Thoracic aorta (tissue), 2 donors: ENCODE results near the gene HSPB9. TPM values are rescaled to one million over a fixed set of nuclear protein-coding genes. Genes with fewer than 3 reads are reported as not detected.

Experiments
- ATAC-seq: fragments of 150-250 bp; one replicate; pipeline ENCODE4 v1.8.0; 2017; ENCODE audit warnings: low read depth; ENCODE audit not compliant: insufficient number of reproducible peaks, low FRiP score
- DNase-seq: peaks from one replicate; pipeline ENCODE4 v3.0.0-alpha.2; 2020; ENCODE audit warnings: low spot score
- H3K27ac ChIP-seq, 2 donors: fragments of 200-600 bp; sonication (generic); 1 replicate in 1 of 2; 2 replicates in 1 of 2; pipeline ENCODE4 v1.5.1; 2016; ENCODE audit warnings: mild to moderate bottlenecking in 2 of 2, moderate library complexity in 2 of 2
- H3K27me3 ChIP-seq: fragments of 200-600 bp; sonication (generic); replicated peaks from 2 replicates; pipeline ENCODE4 v1.6.0; 2016; ENCODE audit warnings: mild to moderate bottlenecking; ENCODE audit not compliant: insufficient read depth
- H3K36me3 ChIP-seq: fragments of 200-600 bp; sonication (generic); one replicate; pipeline ENCODE4 v1.5.1; 2016
- H3K4me1 ChIP-seq, 2 donors: fragments of 200-600 bp; sonication (generic); 1 replicate in 1 of 2; 2 replicates in 1 of 2; pipeline versions ENCODE4 v1.5.1 to v1.6.0; 2016; ENCODE audit warnings: low read depth in 2 of 2, mild to moderate bottlenecking in 1 of 2; ENCODE audit not compliant: control insufficient read depth in 1 of 2
- H3K4me3 ChIP-seq: fragments of 200-600 bp; sonication (generic); 2 replicates; pipeline ENCODE4 v1.5.1; 2016; ENCODE audit warnings: mild to moderate bottlenecking
- H3K9me3 ChIP-seq: fragments of 200-600 bp; sonication (generic); 2 replicates; pipeline ENCODE4 v1.5.1; 2016
- total RNA-seq, 2 donors: library from RNA; depleted of rRNA; stranded (reverse); fragments of >200 nt; gene quantifications; one replicate each; pipeline versions ENCODE4 v1.1.0 to v1.2.3, GENCODE V29; 2016
- TF ChIP-seq, protein P1 (sequence below): fragments of 200-600 bp; sonication (generic); IDR thresholded peaks from one replicate; pipeline ENCODE4 v1.5.1; 2019; ENCODE audit warnings: antibody characterized with exemption

HSPB9 gene
- total RNA-seq, 2 donors from 2014 or later, result not detected

DNA sequence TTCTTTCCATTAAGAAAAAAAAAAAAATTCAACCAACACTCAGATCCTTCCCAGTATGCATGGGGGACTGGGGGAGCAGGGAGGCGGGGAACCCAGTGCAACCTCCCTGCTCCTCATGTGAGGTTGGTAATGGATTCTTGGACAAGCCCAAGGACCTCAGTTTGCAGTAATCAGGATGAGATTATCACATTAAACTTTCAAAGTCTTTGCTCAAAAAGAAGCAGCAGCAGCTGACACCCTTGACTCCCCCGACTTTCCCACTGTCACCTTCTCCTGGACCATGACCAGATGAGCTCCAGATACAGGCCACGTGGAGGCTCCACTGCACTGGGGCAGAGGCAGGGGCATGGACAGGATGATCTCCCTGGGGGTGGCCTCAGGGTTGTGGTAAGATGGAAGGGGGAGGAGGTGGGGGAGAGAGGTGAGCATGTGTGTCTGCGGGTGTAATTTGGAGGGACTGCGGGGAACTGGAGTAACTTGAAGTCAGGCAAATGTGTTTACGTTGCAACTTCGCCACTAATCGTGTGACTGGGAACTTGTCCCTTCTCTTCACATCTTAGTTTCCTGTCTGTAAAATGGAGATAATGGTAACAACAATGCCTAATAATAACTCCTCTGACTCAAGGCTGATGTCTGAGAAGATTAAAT, 44.1 kb upstream of the HSPB9 start:
- no peak overlapping the region for H3K4me3 ChIP-seq
- no peaks in the 10 kb centered on the region for H3K9me3 ChIP-seq
- no peaks in the 10 kb centered on the region for H3K4me1 ChIP-seq
- no peaks in the 10 kb centered on the region for H3K36me3 ChIP-seq
- TF ChIP-seq, protein P1, sequence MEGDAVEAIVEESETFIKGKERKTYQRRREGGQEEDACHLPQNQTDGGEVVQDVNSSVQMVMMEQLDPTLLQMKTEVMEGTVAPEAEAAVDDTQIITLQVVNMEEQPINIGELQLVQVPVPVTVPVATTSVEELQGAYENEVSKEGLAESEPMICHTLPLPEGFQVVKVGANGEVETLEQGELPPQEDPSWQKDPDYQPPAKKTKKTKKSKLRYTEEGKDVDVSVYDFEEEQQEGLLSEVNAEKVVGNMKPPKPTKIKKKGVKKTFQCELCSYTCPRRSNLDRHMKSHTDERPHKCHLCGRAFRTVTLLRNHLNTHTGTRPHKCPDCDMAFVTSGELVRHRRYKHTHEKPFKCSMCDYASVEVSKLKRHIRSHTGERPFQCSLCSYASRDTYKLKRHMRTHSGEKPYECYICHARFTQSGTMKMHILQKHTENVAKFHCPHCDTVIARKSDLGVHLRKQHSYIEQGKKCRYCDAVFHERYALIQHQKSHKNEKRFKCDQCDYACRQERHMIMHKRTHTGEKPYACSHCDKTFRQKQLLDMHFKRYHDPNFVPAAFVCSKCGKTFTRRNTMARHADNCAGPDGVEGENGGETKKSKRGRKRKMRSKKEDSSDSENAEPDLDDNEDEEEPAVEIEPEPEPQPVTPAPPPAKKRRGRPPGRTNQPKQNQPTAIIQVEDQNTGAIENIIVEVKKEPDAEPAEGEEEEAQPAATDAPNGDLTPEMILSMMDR, result no peak
- H3K27me3 ChIP-seq, result no peaks in the 10 kb centered on the region
- H3K27ac ChIP-seq, result no peak overlapping the region
- ATAC-seq (no peak), DNase-seq (no peak)

DNA sequence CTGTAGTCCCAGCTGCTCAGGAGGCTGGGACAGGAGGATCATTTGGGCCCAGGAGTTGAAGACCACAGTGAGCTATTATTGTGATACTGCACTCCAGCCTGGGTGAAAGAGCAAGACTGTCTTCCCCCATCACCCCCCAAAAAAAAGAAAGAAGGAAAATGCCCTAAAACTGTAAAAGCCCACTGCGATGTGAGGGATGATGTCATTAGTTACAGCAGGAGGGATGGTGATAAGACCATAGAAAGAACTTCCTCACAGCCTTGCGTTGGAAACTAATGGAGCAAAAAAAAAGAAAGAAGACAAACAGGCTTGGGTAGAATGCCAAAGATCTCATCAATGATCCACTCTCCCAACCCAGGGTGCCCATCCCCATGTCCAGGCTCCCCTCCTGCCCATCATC, 43.1 kb upstream of the HSPB9 start:
- Histone ChIP-seq H3K9me3 (no peaks in the 10 kb centered on the region), H3K36me3 (no peaks in the 10 kb centered on the region), H3K4me1 (no peaks in the 10 kb centered on the region), H3K27me3 (no peaks in the 10 kb centered on the region), H3K4me3 (no peak overlapping the region), H3K27ac (no peak overlapping the region)
- DNase-seq (no peak), ATAC-seq (no peak)
- TF ChIP-seq, protein P1, result no peak

DNA sequence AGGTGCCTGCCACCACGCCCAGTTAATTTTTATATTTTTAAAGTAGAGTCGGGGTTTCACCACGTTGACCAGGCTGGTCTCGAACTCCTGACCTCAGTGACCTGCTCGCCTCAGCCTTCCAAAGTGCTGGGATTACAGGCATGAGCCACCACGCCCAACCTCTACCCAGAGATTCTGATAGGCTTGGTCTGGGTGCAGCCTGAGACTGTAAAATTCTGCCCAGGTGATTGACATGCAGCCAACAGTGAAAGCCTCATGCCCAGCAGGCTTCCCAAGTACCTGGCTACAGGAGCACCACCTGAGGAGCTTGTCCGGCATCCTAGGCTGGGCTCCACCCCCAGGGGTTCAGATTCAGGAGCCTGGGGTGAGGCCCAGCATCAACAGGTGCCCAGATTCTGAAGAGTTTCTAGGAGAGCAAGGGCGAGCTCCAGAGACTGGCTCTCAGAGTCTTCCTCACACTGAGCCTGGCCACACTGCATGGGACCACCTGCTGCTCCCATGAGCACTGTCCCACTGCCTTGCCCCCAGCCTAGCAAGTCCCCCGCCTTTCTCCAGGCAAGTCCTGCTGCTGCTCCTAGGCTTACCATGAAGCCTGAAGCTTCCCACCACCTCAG, 41.0 kb upstream of the HSPB9 start:
- Histone ChIP-seq H3K36me3 (no peaks in the 10 kb centered on the region), H3K4me3 (no peak overlapping the region), H3K27ac (no peak overlapping the region), H3K9me3 (no peaks in the 10 kb centered on the region), H3K27me3 (no peaks in the 10 kb centered on the region), H3K4me1 (no peaks in the 10 kb centered on the region)
- ATAC-seq (no peak), DNase-seq (no peak)
- TF ChIP-seq, protein P1, result no peak

DNA sequence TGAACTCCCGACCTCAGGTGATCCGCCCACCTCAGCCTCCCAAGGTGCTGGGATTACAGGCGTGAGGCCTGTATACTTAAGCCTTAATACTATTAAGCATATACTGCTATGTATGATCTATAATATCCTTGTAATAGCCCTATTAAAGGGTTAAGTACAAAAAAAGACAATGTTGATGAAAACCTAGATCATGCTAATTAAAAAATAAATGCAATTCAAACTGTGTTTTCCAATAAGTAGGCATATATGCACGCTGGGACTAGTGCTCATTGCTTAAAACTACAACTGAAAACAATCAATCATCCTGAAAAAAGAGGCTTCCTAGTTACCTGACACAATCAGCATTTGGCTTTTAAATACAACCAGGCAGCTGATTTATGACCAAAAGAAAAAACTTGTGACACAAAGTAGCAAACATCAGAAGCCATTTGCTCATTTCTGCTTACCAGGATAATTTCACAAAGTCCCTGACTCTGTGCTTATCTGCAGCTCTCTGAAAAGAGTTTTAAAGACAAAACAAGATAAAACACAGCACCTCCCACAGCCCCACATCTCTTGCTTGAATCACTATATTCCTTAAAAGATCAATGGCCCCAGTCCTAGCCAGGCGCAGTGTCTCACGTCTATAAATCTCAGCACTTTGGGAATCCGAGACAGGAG, 35.4 kb upstream of the HSPB9 start:
- no peak overlapping the region for H3K27ac ChIP-seq
- no peaks in the 10 kb centered on the region for H3K27me3 ChIP-seq
- H3K36me3 ChIP-seq, result no peaks in the 10 kb centered on the region
- ATAC-seq, result no peak
- no peaks in the 10 kb centered on the region for H3K4me1 ChIP-seq
- no peak for DNase-seq
- TF ChIP-seq, protein P1, result no peak
- no peak overlapping the region for H3K4me3 ChIP-seq
- no peaks in the 10 kb centered on the region for H3K9me3 ChIP-seq
